MM.1S (cell line): ENCODE measurements around the gene BIRC7.
A peak's percentile ranks its signal among the peaks of the same experiment; 100 is the strongest.

Experiments used
- DNase-seq: peaks from one replicate; pipeline ENCODE4 v3.0.0-alpha.2; 2015
- H2AFZ ChIP-seq: fragments of 300-600 bp; sonication (generic); 2 replicates; pipeline ENCODE4 v1.6.0; 2016; ENCODE audit warnings: antibody characterized with exemption, low read length
- H3F3A ChIP-seq: fragments of 300-600 bp; sonication (generic); 2 replicates; pipeline ENCODE4 v1.6.1; 2016; ENCODE audit warnings: mild to moderate bottlenecking, antibody characterized with exemption, low read length, moderate library complexity, mixed read lengths; ENCODE audit not compliant: insufficient read depth
- H3K27ac ChIP-seq: fragments of 300-600 bp; sonication (generic); 2 replicates; pipeline ENCODE4 v1.5.1; 2016; ENCODE audit warnings: mild to moderate bottlenecking, low read length
- H3K27me3 ChIP-seq: fragments of 300-600 bp; sonication (generic); replicated peaks from 2 replicates; pipeline ENCODE4 v1.6.0; 2016; ENCODE audit warnings: low read length; ENCODE audit not compliant: insufficient read depth
- H3K36me3 ChIP-seq: fragments of 300-600 bp; sonication (generic); replicated peaks from 2 replicates; pipeline ENCODE4 v1.6.1; 2016; ENCODE audit warnings: mild to moderate bottlenecking, low read length, mixed read lengths; ENCODE audit not compliant: insufficient read depth
- H3K4me1 ChIP-seq: fragments of 300-600 bp; sonication (generic); 2 replicates; pipeline ENCODE4 v1.6.1; 2016; ENCODE audit warnings: low read length, mixed read lengths
- H3K4me2 ChIP-seq: fragments of 300-600 bp; sonication (generic); 2 replicates; pipeline ENCODE4 v1.6.0; 2016; ENCODE audit warnings: low read depth, low read length
- H3K4me3 ChIP-seq: fragments of 300-600 bp; sonication (generic); 2 replicates; pipeline ENCODE4 v1.5.1; 2016; ENCODE audit warnings: low read length, mixed read lengths
- H3K79me2 ChIP-seq: fragments of 300-600 bp; sonication (generic); 2 replicates; pipeline ENCODE4 v1.6.1; 2016; ENCODE audit warnings: mixed run types, low read length, mixed read lengths
- H3K9ac ChIP-seq: fragments of 300-600 bp; sonication (generic); 2 replicates; pipeline ENCODE4 v1.6.1; 2016; ENCODE audit warnings: low read length, mixed read lengths
- H3K9me2 ChIP-seq: fragments of 300-600 bp; sonication (generic); replicated peaks from 2 replicates; pipeline ENCODE4 v1.6.1; 2016; ENCODE audit warnings: mild to moderate bottlenecking, low read length, mixed read lengths; ENCODE audit not compliant: insufficient read depth
- H3K9me3 ChIP-seq: fragments of 300-600 bp; sonication (generic); replicated peaks from 2 replicates; pipeline ENCODE4 v1.6.1; 2016; ENCODE audit warnings: mild to moderate bottlenecking, low read length, mixed read lengths; ENCODE audit not compliant: insufficient read depth
- H4K20me1 ChIP-seq: fragments of 300-600 bp; sonication (generic); 2 replicates; pipeline ENCODE4 v1.6.1; 2016; ENCODE audit warnings: mild to moderate bottlenecking, low read length, moderate library complexity, mixed read lengths; ENCODE audit not compliant: insufficient read depth
- CTCF ChIP-seq: fragments of 300-600 bp; sonication (generic); IDR thresholded peaks from 2 replicates; pipeline ENCODE4 v1.5.1; 2016; ENCODE audit warnings: antibody characterized with exemption, low read length, mixed read lengths
- EZH2 ChIP-seq: fragments of 300-600 bp; sonication (generic); optimal IDR thresholded peaks from 2 replicates; pipeline ENCODE3; 2017; ENCODE audit warnings: low read depth, mild to moderate bottlenecking, antibody characterized with exemption, low read length, mixed read lengths
- EZH2phosphoT487 ChIP-seq: fragments of 300-600 bp; sonication (generic); IDR thresholded peaks from 2 replicates; pipeline ENCODE4 v1.6.1; 2018; ENCODE audit warnings: antibody characterized with exemption, low read length

BIRC7 gene

GRCh38 chr20:63215101-63216040, 20.3 kb upstream of the BIRC7 start:
- peak overlapping the region; percentile 85 for H3K9ac ChIP-seq
- H3K27ac ChIP-seq: no peak overlapping the region
- H3K9me2 ChIP-seq: no peaks in the 10 kb centered on the region
- H3K79me2 ChIP-seq: peaks cover 52% of the 10 kb centered on the region
- no peaks in the 10 kb centered on the region for H3K9me3 ChIP-seq
- peak; percentile 8 for DNase-seq
- TF ChIP-seq CTCF (peak; percentile 28), EZH2 (no peak)
- peak overlapping the region; percentile 77 for H3K4me3 ChIP-seq
- peaks cover 15% of the 10 kb centered on the region for H3K27me3 ChIP-seq
- no peaks in the 10 kb centered on the region for H3F3A ChIP-seq
- peaks cover 13% of the 10 kb centered on the region for H3K4me1 ChIP-seq
- peaks cover 5% of the 10 kb centered on the region; the same call in 1 of the 2 replicates for H3K36me3 ChIP-seq
- H3K4me2 ChIP-seq: peak overlapping the region; percentile 81
- H4K20me1 ChIP-seq: peaks cover 16% of the 10 kb centered on the region; the same call in 1 of the 2 replicates
- H2AFZ ChIP-seq: 0 out of 2 replicates have a peak overlapping the region, but pooled peaks have one; percentile 2

- Histone ChIP-seq H3K4me1 (peaks cover 13% of the 10 kb centered on the region), H3K36me3 (peaks cover 5% of the 10 kb centered on the region; the same call in 1 of the 2 replicates), H3K4me3 (peak within 1 kb of the TSS; percentile 80), H3K27ac (peak within 1 kb of the TSS; percentile 36; the same call in 1 of the 2 replicates), H3K9ac (peak within 1 kb of the TSS; percentile 85), H3K79me2 (peaks cover 44% of the 10 kb centered on the region), H3K4me2 (peak within 1 kb of the TSS; percentile 100), H3K9me3 (no peaks in the 10 kb centered on the region), H3K9me2 (no peaks in the 10 kb centered on the region), H4K20me1 (peaks cover 16% of the 10 kb centered on the region; the same call in 1 of the 2 replicates), H3K27me3 (peaks cover 24% of the 10 kb centered on the region), H2AFZ (peak within 1 kb of the TSS; percentile 99), H3F3A (no peaks in the 10 kb centered on the region)
- DNase-seq: peak; percentile 98
- TF ChIP-seq EZH2: no peak
- no peak for TF ChIP-seq EZH2phosphoT487
- TF ChIP-seq CTCF: no peak
These were observed 19.5 kb upstream of the BIRC7 start, which contains the start of gene YTHDF1 for GRCh38 chr20:63216041-63216848. TSS of gene YTHDF1 (minus strand) at chr20:63216131. CDS start at chr20:63215892, 239 bp downstream.

DNA sequence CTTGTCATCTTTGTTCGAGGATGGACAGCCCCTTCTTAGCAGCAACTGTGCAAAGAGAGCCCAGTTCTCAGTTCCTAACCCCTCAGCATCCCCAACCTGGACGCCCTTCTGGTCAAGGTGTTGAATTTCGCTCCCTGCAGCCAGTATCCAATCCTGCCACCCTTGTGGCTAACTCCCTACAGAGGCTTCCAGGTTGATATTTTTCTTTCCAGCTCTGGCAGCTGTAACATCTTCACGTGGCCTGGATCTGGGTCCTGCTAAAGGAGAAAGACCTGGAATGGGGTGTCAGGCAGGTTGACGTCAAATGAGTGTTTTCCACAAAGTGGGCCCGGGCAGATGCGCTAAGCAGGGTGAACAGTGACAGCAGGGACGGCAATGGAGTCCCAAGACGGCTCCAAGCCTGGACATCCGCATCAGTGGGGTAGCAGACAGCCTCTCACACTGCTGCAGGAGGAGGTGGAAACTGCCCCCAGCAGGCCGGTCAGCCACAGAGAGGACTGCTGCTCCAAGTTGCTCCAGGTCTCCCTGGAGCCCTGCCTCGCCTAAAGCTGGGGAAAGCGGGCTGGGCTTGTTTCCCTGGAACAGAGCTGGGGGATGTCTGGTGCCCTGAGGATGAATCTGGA, 18.7 kb upstream of the BIRC7 start:
- Histone ChIP-seq H3K27ac (no peak overlapping the region), H3K4me1 (peaks cover 13% of the 10 kb centered on the region), H3K9ac (peak overlapping the region; percentile 79), H3F3A (no peaks in the 10 kb centered on the region), H4K20me1 (peaks cover 11% of the 10 kb centered on the region; the same call in 1 of the 2 replicates), H3K36me3 (peaks cover 5% of the 10 kb centered on the region; the same call in 1 of the 2 replicates), H3K9me3 (no peaks in the 10 kb centered on the region), H2AFZ (peak overlapping the region; percentile 99), H3K27me3 (peaks cover 31% of the 10 kb centered on the region), H3K79me2 (peaks cover 37% of the 10 kb centered on the region), H3K4me2 (peak overlapping the region; percentile 100), H3K9me2 (no peaks in the 10 kb centered on the region), H3K4me3 (peak overlapping the region; percentile 80; the same call in 1 of the 2 replicates)
- TF ChIP-seq EZH2 (no peak), CTCF (no peak), EZH2phosphoT487 (no peak)
- no peak for DNase-seq
